HG03442 (cell line): ENCODE data around the gene RBM39.
"Not testable (repeated sequence)": the region's sequence is repeated elsewhere in the genome, so short reads cannot be mapped to it uniquely, and the experiment has no call there.

ENCODE experiments used
- ATAC-seq: cut with Tn5 transposase; IDR thresholded peaks from one replicate; pipeline ENCODE4 v1.9.1; 2021; ENCODE audit warnings: mild to moderate bottlenecking, moderate library complexity; ENCODE audit not compliant: unreplicated experiment

RBM39 gene

DNA sequence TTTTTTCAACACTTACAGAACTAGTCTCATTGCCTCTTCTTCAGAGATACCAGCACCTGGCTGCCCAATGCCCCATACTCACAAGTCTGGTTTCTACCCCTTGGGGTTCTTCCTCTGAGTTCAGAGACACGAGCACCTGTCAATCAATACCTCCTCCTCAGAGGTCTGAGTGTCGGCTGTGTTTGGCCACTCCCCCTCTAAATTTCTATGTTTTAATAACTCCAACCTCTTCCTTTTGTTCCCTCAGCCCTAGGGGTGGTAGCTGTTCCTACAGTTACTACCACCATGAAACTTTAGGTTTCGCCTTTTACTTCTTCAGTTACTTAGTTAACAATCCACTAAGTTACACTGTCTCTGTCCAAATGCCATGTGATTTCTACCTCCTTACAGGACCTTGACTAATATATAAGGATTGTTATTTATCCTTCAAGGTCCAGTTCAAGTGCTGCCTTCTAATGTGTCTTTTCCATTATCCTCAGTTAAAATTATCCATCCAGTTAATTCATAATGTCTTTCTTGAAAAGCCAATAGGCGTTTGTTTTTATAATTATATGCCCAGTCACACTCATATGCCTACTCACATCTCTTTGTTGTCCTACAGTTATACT lies 15.1 kb upstream of the RBM39 start:
- ATAC-seq = no peak

- ATAC-seq = no peak
Measured at GRCh38 chr20:35756404-35756803, 14.3 kb upstream of the RBM39 start.

GRCh38 chr20:35750611-35751010 lies 8.6 kb upstream of the RBM39 start:
- ATAC-seq = no peak

- ATAC-seq = not testable (repeated sequence)
Measured at GRCh38 chr20:35744492-35744841, 2.4 kb upstream of the RBM39 start.

DNA sequence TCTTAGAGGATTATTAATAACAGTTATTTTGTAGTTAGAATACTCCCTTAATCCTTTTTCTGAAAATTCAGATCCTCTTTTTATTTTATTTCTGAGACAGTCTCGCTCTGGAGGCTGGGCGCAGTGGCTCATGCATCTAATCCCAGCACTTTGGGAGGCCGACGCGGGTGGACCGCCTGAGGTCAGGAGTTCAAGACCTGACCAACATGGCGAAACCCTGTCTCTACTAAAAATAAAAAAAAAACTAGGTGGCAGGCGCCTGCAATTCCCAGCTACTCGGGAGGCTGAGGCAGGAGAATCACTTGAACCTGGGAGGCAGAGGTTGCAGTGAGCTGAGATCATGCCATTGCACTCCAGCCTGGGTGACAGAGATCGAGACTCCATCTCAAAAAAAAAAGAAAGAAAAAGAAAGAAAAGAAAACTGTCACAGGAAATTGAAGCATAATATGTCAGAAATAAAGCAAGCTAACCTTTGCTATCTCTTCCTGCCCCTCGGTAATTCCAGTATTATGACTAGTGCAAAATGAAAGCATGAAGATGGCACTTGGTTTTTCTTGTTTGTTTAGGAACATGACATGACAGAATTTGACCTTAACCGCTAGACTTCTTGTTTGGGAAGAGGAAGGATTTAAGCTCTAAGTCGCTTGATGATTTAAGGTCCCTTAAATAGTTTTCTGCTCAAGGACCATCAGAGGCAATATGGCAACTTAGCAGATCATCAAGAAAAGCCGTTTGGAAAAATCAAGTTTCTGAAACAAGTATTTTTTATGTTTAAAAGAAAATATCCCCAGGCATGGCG lies 1.8 kb upstream of the RBM39 start:
- no peak for ATAC-seq

DNA sequence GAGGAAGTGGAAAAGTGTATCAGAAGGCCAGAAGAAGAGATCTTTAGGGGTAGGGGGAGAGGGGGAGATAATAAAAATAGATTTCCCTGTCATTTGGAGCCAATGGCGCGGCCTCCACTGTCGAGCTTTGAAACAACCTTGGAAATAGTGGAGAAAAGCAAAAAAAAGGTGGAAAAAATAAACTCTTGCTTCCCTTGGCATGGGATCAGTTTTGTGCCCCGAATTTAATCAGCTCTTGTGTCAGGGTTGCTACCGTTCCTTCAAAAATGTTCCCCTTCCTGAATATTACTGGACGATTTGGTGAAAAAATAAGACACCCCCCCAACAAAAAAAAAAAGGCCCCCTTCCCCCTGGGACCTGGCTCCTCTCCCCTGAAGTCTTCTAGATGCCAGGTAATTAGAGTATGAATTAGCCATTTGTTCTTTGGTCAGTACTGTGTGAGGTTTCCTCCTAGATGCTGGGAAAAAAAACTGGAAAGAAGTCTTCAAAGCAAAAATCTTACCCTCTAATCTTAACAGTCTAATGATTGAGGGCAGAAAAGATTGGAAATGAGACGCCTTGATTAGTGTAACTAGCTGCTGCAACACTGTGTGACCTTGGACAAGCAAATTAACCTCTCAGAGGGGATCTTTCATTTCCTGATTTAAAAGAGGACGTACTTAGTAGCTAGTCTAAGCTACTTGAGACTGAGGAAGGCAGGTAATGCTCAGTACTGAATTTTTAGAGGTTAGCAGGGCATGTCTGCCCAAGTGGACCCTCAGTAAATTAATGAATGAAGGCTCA lies 872 bp upstream of the RBM39 start:
- no peak for ATAC-seq

DNA sequence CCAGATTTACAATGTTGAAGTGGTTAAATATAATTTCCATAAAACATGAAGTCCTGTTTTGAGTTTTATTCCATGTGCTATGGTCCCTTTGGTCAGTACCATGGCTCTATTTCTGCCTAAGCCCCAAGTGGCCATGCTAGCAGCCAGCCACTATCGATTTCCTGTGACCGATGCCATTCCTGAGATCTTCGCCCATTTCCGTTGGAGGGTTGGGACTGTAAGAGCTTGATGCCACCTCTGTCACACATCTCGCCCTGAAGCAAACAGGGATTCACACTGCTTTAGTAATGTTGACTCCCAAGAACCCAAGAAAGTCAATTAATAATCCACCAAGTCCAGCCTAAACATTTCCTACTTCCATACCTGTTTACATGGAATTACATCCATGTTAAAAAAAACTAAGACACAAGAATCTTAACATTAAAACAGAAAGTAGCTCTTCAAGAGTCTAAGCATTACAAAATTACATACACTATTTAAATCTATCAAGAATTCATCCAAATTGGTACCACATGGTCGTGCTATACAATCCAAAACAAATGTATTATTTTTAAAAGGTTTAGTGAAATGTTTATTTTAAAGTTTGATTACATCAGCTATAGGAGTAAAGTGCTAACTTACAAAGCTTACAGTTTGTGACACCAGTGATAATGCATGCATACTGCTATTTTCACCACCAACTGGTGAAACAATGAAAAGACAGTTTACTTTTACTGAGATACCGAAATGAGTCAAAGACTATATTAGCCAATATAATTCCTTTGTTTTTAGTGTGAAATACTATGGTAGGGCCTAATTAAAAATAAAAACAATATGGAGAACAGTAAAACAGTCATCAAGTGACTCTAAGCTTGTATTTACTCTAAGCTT lies 2.5 kb downstream of the RBM39 start:
- no peak for ATAC-seq

GRCh38 chr20:35738410-35739179 lies 3.5 kb downstream of the RBM39 start:
- ATAC-seq = no peak

- no peak for ATAC-seq
Measured at GRCh38 chr20:35737865-35738333, 4.2 kb downstream of the RBM39 start.

DNA sequence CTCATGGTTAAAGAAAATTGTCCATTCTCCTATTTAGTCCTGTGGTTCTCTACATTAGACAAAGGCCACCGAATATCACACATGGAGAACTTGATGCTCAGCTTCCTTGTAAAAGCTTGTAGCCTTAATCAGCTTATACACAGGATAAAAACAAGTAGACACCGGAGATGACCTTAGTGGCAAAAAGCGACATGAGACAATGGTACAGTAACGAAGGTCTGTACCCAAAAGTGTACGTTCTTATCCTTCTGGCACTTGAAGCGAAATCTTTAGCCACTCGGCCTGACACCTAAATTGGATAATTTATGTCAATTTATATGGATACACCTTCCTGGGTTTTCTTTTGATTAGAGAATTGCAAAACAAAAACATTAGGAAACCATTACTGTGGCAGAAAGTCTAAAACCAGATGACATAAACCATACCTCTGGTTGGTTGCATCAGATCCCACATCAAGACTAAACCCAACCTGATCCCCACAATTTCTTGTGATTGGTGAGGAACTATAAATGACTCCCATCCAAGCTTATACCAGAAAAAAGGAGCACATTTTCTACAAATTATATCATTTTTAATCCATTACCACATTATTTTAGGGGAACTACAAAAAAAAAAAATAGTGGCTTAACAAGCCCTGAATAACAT lies 6.1 kb downstream of the RBM39 start:
- ATAC-seq = no peak

DNA sequence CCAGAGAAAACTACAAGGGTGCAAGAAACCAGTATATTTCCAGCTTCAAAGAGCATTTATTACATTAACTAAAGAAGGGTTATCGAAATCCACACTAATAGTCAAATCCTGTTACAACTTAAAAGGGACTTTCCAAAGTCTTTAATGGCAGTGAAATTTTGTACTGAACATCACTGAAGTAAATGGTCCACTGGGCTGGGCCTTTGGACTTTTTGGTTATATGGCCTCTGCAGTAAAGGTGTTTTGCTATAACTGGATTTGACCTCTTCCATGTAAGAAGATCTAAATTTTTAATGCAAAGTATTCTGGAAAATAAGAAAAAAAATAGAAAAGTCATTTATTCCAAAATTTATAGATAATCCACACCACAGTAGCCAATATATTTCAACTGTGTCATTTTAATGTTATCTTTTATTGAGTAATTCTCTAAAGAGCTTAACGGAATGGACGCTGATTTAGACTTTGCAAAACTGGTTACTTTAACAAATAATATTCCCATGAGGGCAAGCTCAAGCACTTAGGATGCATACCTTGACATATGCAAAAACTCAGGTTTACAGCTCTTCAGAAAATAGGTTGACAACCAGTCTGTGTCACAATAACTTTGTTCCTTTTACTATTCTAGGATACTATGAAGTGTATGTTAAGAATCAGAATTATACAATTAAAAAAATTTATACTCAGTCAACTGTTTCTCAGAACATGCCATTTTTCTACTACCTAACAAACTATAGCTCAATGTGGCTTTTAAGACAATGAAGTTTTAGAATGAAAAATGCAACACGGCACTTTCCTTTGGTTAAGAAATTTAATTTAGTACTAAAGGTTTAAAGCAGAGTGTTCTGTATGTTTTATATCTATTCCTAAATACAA lies 7.0 kb downstream of the RBM39 start:
- ATAC-seq = no peak

DNA sequence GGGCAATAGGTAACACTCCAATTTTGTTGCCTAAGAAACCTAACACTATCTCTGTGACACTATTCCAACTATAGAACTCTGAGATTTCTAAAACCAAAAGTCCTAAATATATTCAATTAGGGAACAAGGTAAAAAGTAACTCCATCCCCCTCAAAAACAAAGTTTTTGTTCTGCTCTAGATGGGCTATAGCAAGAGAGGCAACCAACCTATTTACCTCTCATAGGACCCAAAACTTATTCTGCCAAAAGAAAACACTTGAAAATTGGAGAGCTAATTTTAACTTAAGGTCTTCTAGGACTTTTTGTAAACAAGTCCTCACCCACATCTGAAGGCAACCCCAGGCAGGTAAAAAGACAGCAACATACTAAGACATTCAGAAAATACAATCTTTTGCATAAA lies 7.7 kb downstream of the RBM39 start:
- ATAC-seq = no peak

GRCh38 chr20:35732644-35732982 lies 9.4 kb downstream of the RBM39 start:
- no peak for ATAC-seq

GRCh38 chr20:35731862-35732643 lies 10.0 kb downstream of the RBM39 start:
- ATAC-seq = no peak

DNA sequence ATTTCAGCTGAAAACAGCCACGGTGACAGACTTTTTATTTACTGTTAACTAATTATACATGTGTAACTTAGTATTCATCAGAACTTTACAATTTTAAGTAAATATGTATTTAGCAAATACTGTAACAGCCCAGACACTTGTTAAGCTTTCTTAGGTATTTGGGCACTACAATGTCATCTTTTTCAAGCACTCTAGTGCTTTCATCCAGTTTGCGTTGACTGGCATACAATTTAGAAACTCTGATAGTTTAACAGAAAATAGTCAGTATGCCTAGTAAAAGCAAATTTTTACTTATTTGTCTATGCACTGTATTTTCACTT lies 10.6 kb downstream of the RBM39 start:
- ATAC-seq = no peak

GRCh38 chr20:35730583-35731468 lies 11.2 kb downstream of the RBM39 start:
- no peak for ATAC-seq
